Spleen (tissue), 11 donors: ENCODE results near the gene IRF6. TPM values are rescaled to one million over a fixed set of nuclear protein-coding genes. Genes with fewer than 3 reads are reported as not detected.
A peak's percentile ranks its signal among the peaks of the same experiment; 100 is the strongest.

Experiments used
- DNase-seq: peaks from one replicate; pipeline ENCODE4 v3.0.0-alpha.2; 2020
- H3K27ac ChIP-seq, 8 donors: fragments of 200-600 bp; sonication (generic) in 7 of 8; 1 replicate in 4 of 8; 2 replicates in 4 of 8; pipeline versions ENCODE4 v1.5.0 to v1.8.0; 2016 to 2021; ENCODE audit warnings: inconsistent platforms in 4 of 8, mild to moderate bottlenecking in 4 of 8, moderate library complexity in 1 of 8
- H3K27me3 ChIP-seq, 7 donors: fragments of 200-600 bp; sonication (generic) in 6 of 7; replicated peaks in 1 of 7; 1 replicate in 4 of 7; 2 replicates in 3 of 7; pipeline versions ENCODE4 v1.5.0 to v1.8.0; 2016 to 2021; ENCODE audit warnings: inconsistent platforms in 3 of 7, mild to moderate bottlenecking in 1 of 7
- H3K36me3 ChIP-seq, 6 donors: fragments of 200-600 bp; sonication (generic) in 5 of 6; 1 replicate in 4 of 6; 2 replicates in 2 of 6; pipeline versions ENCODE4 v1.5.0 to v1.8.0; 2016 to 2021; ENCODE audit warnings: inconsistent platforms in 2 of 6
- H3K4me1 ChIP-seq, 6 donors: fragments of 200-600 bp; sonication (generic) in 5 of 6; 1 replicate in 3 of 6; 2 replicates in 3 of 6; pipeline versions ENCODE4 v1.5.0 to v1.8.0; 2016 to 2021; ENCODE audit warnings: inconsistent platforms in 3 of 6
- H3K4me3 ChIP-seq, 8 donors: fragments of 200-600 bp; sonication (generic) in 7 of 8; 1 replicate in 4 of 8; 2 replicates in 4 of 8; pipeline versions ENCODE4 v1.5.0 to v1.8.0; 2016 to 2021; ENCODE audit warnings: inconsistent platforms in 4 of 8, mild to moderate bottlenecking in 4 of 8, moderate library complexity in 2 of 8
- H3K9me3 ChIP-seq, 8 donors: fragments of 200-600 bp; sonication (generic) in 7 of 8; 1 replicate in 4 of 8; 2 replicates in 4 of 8; pipeline versions ENCODE4 v1.5.0 to v1.8.0; 2016 to 2021; ENCODE audit warnings: inconsistent platforms in 4 of 8
- POLR2A ChIP-seq, 3 donors: fragments of 450-650 bp; IDR thresholded peaks; one replicate each; pipeline ENCODE4 v1.5.1; 2017; ENCODE audit warnings: antibody characterized with exemption in 3 of 3, mild to moderate bottlenecking in 1 of 3
- POLR2AphosphoS5 ChIP-seq, 3 donors: sonication (generic); formaldehyde crosslinking; IDR thresholded peaks; one replicate each; pipeline ENCODE4 v1.5.1; 2017; ENCODE audit warnings: antibody characterized with exemption in 3 of 3
- WGBS, 5 donors: extraction: QIAGEN DNeasy Blood & Tissue Kit in 3 of 5; methylation state at CpG; one replicate each; pipeline versions ENCODE4 v1.1.5 to v1.1.7; 2013 to 2018; 5-methylcytosine and 5-hydroxymethylcytosine counted together
- intact Hi-C: fragments of 100-400 bp; cut with DNase I; formaldehyde crosslinking; loops from one replicate; pipeline ENCODE4 v1.15.0; 2023; ENCODE audit warnings: low total_unique reads
- polyA plus RNA-seq, 3 donors: library from polyadenylated mRNA; stranded (reverse); fragments of 200-250 nt; gene quantifications; one replicate each; pipeline ENCODE4 v1.2.1, GENCODE V29; 2013
- total RNA-seq, 7 donors: library from RNA; depleted of rRNA in 3 of 7; stranded (reverse); fragments of >200 nt in 3 of 7; fragmentation: NEBNext Ultra II Directional in 4 of 7; extraction: Animal tissue kit (Norgen Biotek cat#: 25700) in 4 of 7; gene quantifications; one replicate each; pipeline versions ENCODE4 v1.1.0 to v1.2.1, GENCODE V29; 2016 to 2021
- TF ChIP-seq, protein P1 (sequence below), 11 experiments: fragments of 200-600 bp in 7 of 11; fragments of 450-650 bp in 4 of 11; sonication (generic) in 4 of 11; IDR thresholded peaks in 8 of 11; conservative IDR thresholded peaks in 3 of 11; 1 replicate in 7 of 11; 2 replicates in 4 of 11; pipeline versions ENCODE4 v1.4.0 to v1.8.0; 2016 to 2021; ENCODE audit warnings: antibody characterized with exemption in 11 of 11, inconsistent platforms in 4 of 11, mild to moderate bottlenecking in 1 of 11
- donor health status: healthy with polysubstance abuse.
- donor health status: DM: no; HTN: no; CAD: no; lungs with moderate emphysema.
- donor health status: DM: no; HTN: no; CAD: no.
- donor health status: Bipolar disorder and iron deficiency.
- donor health status: healthy.
- donor health status: DM: no; HTN: no; CAD: no.
- donor health status: DM: yes; HTN: yes; CAD: no.

Gene IRF6
- total and polyA plus RNA-seq, 10 donors: 0.59 to 5.6 (median 3.4) TPM

DNA sequence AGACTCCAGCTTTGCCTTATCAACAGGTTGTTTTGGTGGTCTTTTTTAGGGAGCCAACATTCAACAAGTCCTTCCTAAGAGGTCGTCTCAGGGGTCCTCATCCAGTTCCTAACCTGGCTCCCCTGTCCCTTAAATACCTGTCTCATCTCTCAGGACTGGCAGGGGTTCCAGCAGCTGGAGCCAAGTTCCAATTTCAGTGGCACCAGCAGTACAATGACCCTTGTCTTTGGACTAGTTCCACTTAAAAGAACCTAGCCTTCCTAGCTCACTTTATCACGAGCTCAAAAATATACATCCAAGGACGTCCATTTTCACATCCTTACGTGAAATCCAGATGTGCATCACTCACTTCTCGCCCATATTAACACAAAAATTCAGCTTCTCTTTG, 68.8 kb downstream of the IRF6 start:
- DNase-seq: no peak
- Histone ChIP-seq H3K9me3 (no peaks in the 10 kb centered on the region), H3K36me3 (no peaks in the 10 kb centered on the region), H3K4me1 (peaks cover 0 to 14% (median 6%) of the 10 kb centered on the region in 6 donors), H3K27ac (peak overlapping the region in 4 of 8 donors; percentile 2 to 34 (median 21)), H3K27me3 (no peaks in the 10 kb centered on the region), H3K4me3 (no peak overlapping the region)
- intact Hi-C loops: no loop called here
- WGBS, 5 donors: 80 to 88% (median 83%) methylated on average over 5 of the region's 5 CpGs
- TF ChIP-seq POLR2AphosphoS5 (IDR thresholded peaks at IDR 0.05): no peak
- TF ChIP-seq POLR2A (IDR thresholded peaks at IDR 0.05): no peak

DNA sequence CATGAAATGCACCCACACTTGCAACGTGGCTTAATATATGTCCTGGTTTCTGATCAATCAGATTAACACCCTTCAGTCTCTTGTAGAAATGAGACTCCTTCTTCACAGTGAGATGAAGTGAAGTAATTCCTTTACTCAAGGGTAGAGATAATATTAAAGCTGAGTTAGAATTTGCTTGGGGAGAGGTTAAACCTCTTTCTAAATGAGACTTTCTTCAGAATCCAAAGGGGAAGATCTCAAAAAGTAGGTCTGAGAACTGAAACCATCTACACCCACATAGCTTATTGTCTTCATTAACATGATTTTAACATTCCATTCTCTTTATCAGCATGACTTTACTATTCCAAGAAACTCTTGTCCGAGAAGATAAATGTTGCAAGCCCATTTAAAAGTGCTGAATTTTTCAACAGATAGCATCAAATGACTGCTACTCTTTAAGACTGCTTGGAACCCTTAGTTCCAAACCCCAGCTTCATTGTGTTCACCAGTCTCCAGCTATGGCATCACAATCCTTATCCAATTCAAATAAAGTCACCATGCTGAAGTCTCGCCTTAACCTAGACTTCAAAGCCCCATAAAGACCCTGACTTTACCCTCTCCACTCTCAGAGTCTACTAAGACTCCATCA, 69.3 kb downstream of the IRF6 start:
- H3K27ac ChIP-seq: peak overlapping the region in 4 of 8 donors; percentile 2 to 34 (median 21)
- no peak for TF ChIP-seq POLR2A (IDR thresholded peaks at IDR 0.05)
- TF ChIP-seq, protein P1, sequence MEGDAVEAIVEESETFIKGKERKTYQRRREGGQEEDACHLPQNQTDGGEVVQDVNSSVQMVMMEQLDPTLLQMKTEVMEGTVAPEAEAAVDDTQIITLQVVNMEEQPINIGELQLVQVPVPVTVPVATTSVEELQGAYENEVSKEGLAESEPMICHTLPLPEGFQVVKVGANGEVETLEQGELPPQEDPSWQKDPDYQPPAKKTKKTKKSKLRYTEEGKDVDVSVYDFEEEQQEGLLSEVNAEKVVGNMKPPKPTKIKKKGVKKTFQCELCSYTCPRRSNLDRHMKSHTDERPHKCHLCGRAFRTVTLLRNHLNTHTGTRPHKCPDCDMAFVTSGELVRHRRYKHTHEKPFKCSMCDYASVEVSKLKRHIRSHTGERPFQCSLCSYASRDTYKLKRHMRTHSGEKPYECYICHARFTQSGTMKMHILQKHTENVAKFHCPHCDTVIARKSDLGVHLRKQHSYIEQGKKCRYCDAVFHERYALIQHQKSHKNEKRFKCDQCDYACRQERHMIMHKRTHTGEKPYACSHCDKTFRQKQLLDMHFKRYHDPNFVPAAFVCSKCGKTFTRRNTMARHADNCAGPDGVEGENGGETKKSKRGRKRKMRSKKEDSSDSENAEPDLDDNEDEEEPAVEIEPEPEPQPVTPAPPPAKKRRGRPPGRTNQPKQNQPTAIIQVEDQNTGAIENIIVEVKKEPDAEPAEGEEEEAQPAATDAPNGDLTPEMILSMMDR (IDR thresholded peaks at IDR 0.05 in 8 of 11, conservative IDR thresholded peaks at IDR 0.05 in 3 of 11): no peak
- TF ChIP-seq POLR2AphosphoS5 (IDR thresholded peaks at IDR 0.05): no peak
- 55 to 70% (median 65%) methylated on average over 3 of the region's 3 CpGs for WGBS, 5 donors
- intact Hi-C loops: no loop called here
- peaks cover 0 to 14% (median 6%) of the 10 kb centered on the region in 6 donors for H3K4me1 ChIP-seq
- no peaks in the 10 kb centered on the region for H3K9me3 ChIP-seq
- no peak overlapping the region for H3K4me3 ChIP-seq
- no peak for DNase-seq
- H3K36me3 ChIP-seq: no peaks in the 10 kb centered on the region
- H3K27me3 ChIP-seq: no peaks in the 10 kb centered on the region

Other genes starting within 250 kb of the IRF6 start
- 10 to 100 TPM in 1 of 7 donors, 1 to 10 TPM in 6; 2.7 to 12.2 (median 4.7) TPM for gene CAMK1G, start 222.4 kb downstream of the IRF6 start, total RNA-seq
- 1 to 10 TPM in 1 of 3 donors, under 1 TPM in 2; 0.68 to 1.4 (median 0.76) TPM for gene CAMK1G, start 222.4 kb downstream of the IRF6 start, polyA plus RNA-seq
- 1 to 10 TPM in 2 of 7 donors, under 1 TPM in 5; 0.43 to 3.4 (median 0.82) TPM for gene LAMB3, start 153.7 kb downstream of the IRF6 start, total RNA-seq
- under 1 TPM; 0.54 to 0.93 (median 0.77) TPM for gene LAMB3, start 153.7 kb downstream of the IRF6 start, polyA plus RNA-seq
- gene G0S2, start 130.7 kb downstream of the IRF6 start, total RNA-seq: 100 to 1,000 TPM in 1 of 7 donors, 10 to 100 TPM in 6; 12.5 to 126 (median 22.3) TPM
- 10 to 100 TPM; 34.2 to 77.0 (median 41.0) TPM for gene G0S2, start 130.7 kb downstream of the IRF6 start, polyA plus RNA-seq
- 10 to 100 TPM in 2 of 7 donors, 1 to 10 TPM in 5; 1.8 to 14.9 (median 4.2) TPM for gene HSD11B1, start 101.3 kb downstream of the IRF6 start, total RNA-seq
- 1 to 10 TPM; 2.6 to 3.5 (median 3.2) TPM for gene HSD11B1, start 101.3 kb downstream of the IRF6 start, polyA plus RNA-seq
- gene TRAF3IP3, start 50.1 kb downstream of the IRF6 start, total RNA-seq: 100 to 1,000 TPM in 4 of 7 donors, 10 to 100 TPM in 3; 97.7 to 134 (median 109) TPM
- 100 to 1,000 TPM in 2 of 3 donors, 10 to 100 TPM in 1; 95.4 to 189 (median 107) TPM for gene TRAF3IP3, start 50.1 kb downstream of the IRF6 start, polyA plus RNA-seq
- 1 to 10 TPM; 1.0 to 2.7 (median 1.8) TPM for gene C1orf74, start 21.6 kb downstream of the IRF6 start, total RNA-seq
- gene C1orf74, start 21.6 kb downstream of the IRF6 start, polyA plus RNA-seq: 1 to 10 TPM in 2 of 3 donors, under 1 TPM in 1; 0.96 to 1.6 (median 1.5) TPM
- gene UTP25, start 21.8 kb upstream of the IRF6 start, total RNA-seq: 10 to 100 TPM in 3 of 7 donors, 1 to 10 TPM in 4; 8.7 to 13.4 (median 10.0) TPM
- gene UTP25, start 21.8 kb upstream of the IRF6 start, polyA plus RNA-seq: 1 to 10 TPM; 1.8 to 3.2 (median 2.2) TPM
- gene SYT14, start 132.1 kb upstream of the IRF6 start, total RNA-seq: not detected
- gene SYT14, start 132.1 kb upstream of the IRF6 start, polyA plus RNA-seq: under 1 TPM in 1 of 3 donors, not detected in 2; under 0.01 TPM